Stimulated activated CD8-positive, alpha-beta memory T cell treated with anti-CD3 and anti-CD28 coated beads, Interleukin-15, amount 100 ng/mL, for 48 hours (primary cell): ENCODE measurements around the gene TBC1D3G.
"Not testable (repeated sequence)": the region's sequence is repeated elsewhere in the genome, so short reads cannot be mapped to it uniquely, and the experiment has no call there.

Experiments used
- DNase-seq, 2 donors: peaks; one replicate each; pipeline ENCODE4 v3.0.0-alpha.2; 2020; ENCODE audit warnings: low read depth in 2 of 2

TBC1D3G gene

DNA sequence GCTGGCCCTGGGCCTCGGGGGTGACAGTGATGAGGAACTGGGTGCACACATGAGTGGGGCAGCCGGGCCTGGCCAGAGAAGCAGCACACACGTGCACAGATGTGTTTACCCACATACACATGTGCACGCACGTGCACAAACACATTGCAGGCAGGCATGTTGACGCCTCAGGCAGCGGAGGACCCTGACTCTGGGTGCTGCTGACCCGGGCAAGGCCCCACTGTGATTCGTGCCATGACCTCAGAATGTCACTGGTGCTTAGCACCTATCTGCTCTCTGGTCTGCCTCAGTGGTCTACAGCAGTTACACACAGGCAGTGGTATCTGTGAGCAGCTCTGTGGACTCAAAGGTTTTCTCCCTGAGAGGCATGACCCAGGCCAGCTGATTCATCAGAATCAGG is at the start of gene TBC1D3G:
Gene TBC1D3G, plus strand, starts transcription at position 301 of the 400 bp plus-strand sequence. CDS start 1,528 bp downstream, outside the sequence.
- DNase-seq, result not testable (repeated sequence)

DNA sequence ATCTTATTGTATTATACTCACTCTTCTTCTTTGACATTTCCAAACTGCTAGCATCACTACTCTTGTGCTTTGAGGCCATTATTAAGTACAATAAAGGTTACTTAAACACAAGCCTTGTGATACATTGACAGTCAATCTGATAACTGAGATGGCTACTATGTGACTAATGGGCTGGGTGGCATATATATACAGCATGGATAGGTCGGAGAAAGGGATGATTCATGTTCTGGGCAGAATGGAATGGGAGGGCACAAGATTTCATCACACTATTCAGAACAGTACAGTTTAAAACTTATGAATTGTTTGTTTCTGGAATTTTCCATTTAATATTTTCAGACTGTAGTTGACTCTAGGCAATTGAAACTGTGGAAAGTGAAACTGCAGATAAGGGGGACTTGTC is 40.4 kb upstream of the TBC1D3G start:
- not testable (repeated sequence) for DNase-seq

- not testable (repeated sequence) for DNase-seq
Observed at GRCh38 chr17:36284219-36284618, 39.5 kb upstream of the TBC1D3G start.

DNA sequence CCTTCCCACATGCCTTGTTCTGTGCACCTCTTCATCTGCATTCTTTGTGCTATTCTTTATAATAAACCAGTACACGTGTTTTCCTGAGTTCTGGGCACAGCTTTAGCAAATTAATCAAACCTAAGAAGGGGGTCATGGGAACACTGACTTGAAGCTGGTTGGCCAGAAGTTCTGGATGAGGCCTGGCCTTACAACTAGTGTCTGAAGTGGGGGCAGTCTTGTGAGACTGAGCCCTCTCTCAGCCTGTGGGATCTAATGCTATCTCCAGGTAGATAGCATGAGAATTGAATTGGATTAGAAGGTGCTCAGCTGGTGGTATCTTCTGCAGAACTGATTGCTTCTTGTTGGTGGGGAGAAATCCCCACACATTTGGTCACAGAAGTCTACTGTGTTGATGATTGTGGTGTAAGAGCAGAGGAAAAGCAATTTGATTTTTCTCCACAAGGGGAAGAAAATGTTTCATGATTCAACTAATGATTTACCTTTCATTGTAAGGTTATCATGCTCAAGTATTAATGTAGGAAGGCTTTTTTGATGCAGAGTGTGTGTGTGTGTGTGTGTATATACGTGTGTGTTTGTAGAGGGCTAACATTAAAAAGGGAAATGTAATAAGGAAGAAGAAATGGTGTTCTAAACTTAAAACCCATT is 33.6 kb upstream of the TBC1D3G start:
- not testable (repeated sequence) for DNase-seq

DNA sequence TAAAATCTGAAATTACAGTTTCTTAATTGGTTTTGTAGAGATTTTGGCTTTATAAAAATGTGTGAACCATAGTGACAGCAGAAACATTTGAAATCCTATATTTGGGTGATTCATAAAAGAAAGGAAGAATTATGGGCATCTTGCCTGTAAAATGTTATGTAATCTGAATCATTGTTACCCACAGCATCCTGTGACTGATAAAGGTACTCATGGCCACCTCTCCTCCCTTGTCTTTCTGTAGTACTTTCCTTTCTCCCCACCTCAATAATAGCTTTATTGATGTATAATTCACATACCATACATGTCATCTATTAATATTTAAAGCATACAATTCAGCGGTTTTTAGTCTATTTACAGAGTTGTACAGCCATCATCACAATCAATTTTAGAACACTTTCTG is 28.5 kb upstream of the TBC1D3G start:
- DNase-seq, result not testable (repeated sequence)

GRCh38 chr17:36315736-36316135 is 7.9 kb upstream of the TBC1D3G start:
- not testable (repeated sequence) for DNase-seq

DNA sequence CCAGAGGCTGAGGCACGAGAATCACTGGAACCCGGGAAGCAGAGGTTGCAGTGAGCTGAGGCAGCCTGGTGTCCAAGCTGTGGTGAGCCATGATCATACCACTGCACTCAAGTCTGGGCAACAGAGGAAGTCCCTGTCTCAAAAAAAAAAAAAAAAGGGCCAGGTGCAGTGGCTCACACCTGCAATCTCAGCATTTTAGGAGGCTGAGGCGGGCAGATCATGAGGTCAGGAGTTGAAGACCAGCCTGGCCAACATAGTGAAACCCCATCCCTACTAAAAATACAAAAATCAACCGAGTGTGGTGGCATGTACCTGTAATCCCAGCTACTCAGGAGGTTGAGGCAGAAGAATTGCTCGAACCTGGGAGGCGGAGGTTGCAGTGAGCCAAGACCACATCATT is 38.8 kb downstream of the TBC1D3G start:
- not testable (repeated sequence) for DNase-seq

- not testable (repeated sequence) for DNase-seq
Observed at GRCh38 chr17:36375938-36376337, 52.3 kb downstream of the TBC1D3G start.
